AG04449 (cell line): ENCODE measurements around the gene FKBP2.

Source experiments
- CTCF ChIA-PET: fragments of 350-600 bp; formaldehyde crosslinking; extraction: SDS; loops from one replicate; lab custom pipeline; 2021; ENCODE audit warnings: antibody characterized with exemption; lab: Yijun Ruan, JAX
- POLR2A ChIA-PET: fragments of 400-600, 350-600 bp; formaldehyde crosslinking; extraction: SDS; loops from one replicate; lab custom pipeline; 2020; ENCODE audit warnings: antibody characterized with exemption, inconsistent platforms; lab: Yijun Ruan, JAX
- DNase-seq: peaks from one replicate; pipeline ENCODE4 v3.0.0-alpha.2; 2010; ENCODE audit warnings: low read depth, low spot score
- H3K4me3 ChIP-seq: 2 replicates; pipeline ENCODE4 v1.5.1; 2011; ENCODE audit warnings: low read depth, mild to moderate bottlenecking, control low read depth, low read length
- TF ChIP-seq, protein P1 (sequence below): IDR thresholded peaks from one replicate; pipeline ENCODE4 v1.5.1; 2011; ENCODE audit warnings: mild to moderate bottlenecking, moderate library complexity, low read length, control low read depth, inconsistent platforms; ENCODE audit not compliant: insufficient read depth; ENCODE audit errors: missing control alignments

Gene FKBP2

GRCh38 chr11:64263021-64263946 lies 22.4 kb downstream of the FKBP2 start:
- ChIA-PET CTCF (interaction anchor here (0.9 to 15.2 kb wide), 6 partner anchors 15 to 91 kb away, joined by 3 to 224 read pairs (median 4); partner anchors contain the start of genes NUDT22, PLCB3, PPP1R14B and TRPT1), POLR2A (interaction anchor here (0.6 to 3.2 kb wide), 3 partner anchors 11 to 76 kb away, joined by 3 to 15 read pairs (median 3); partner anchors contain the start of gene PLCB3)
- DNase-seq: no peak
- TF ChIP-seq, protein P1, sequence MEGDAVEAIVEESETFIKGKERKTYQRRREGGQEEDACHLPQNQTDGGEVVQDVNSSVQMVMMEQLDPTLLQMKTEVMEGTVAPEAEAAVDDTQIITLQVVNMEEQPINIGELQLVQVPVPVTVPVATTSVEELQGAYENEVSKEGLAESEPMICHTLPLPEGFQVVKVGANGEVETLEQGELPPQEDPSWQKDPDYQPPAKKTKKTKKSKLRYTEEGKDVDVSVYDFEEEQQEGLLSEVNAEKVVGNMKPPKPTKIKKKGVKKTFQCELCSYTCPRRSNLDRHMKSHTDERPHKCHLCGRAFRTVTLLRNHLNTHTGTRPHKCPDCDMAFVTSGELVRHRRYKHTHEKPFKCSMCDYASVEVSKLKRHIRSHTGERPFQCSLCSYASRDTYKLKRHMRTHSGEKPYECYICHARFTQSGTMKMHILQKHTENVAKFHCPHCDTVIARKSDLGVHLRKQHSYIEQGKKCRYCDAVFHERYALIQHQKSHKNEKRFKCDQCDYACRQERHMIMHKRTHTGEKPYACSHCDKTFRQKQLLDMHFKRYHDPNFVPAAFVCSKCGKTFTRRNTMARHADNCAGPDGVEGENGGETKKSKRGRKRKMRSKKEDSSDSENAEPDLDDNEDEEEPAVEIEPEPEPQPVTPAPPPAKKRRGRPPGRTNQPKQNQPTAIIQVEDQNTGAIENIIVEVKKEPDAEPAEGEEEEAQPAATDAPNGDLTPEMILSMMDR: no peak
- H3K4me3 ChIP-seq: no peak overlapping the region

GRCh38 chr11:64263947-64264317 lies 23.0 kb downstream of the FKBP2 start:
- ChIA-PET CTCF (interaction anchor here (1.3 to 15.2 kb wide), 6 partner anchors 10 to 91 kb away, joined by 4 to 224 read pairs (median 8); partner anchors contain the start of genes PLCB3 and PPP1R14B), POLR2A (interaction anchor here (1.1 to 3.2 kb wide), 2 partner anchors 12 to 23 kb away, joined by 4 to 15 read pairs; partner anchors contain the start of genes FKBP2 and PLCB3)
- DNase-seq: no peak
- TF ChIP-seq, protein P1: no peak
- H3K4me3 ChIP-seq: no peak overlapping the region

DNA sequence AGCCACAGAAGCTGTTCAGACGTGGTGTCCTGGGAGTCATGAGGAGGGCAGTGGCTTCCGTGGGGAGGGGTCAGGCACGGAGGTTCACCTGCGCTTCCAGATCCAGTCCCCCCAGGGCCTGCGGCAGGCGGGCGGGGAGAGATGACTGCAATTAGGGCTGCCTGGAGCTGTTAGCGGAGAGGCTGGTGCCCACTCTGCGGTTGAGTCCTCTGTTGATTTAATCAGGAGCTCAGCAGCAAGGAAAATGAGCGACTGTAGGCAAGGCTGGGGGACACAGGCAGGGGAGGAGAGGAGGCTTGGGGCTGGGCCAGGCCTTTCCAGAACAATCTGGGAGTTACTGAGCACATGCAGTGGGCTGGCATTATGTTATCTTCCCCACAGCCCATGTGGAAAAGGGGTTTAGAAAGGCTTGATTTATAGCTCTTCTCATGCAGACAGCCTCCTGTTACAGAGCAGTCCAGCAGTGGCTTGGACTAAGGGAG lies 23.5 kb downstream of the FKBP2 start:
- H3K4me3 ChIP-seq: no peak overlapping the region
- POLR2A ChIA-PET: interaction anchor here (0.7 to 3.2 kb wide), 3 partner anchors 12 to 405 kb away, joined by 3 to 15 read pairs (median 4); partner anchors contain the start of genes FKBP2 and PLCB3
- TF ChIP-seq, protein P1: no peak
- CTCF ChIA-PET: interaction anchor here (1.3 to 15.2 kb wide), 6 partner anchors 10 to 90 kb away, joined by 4 to 224 read pairs (median 8); partner anchors contain the start of genes PLCB3 and PPP1R14B
- no peak for DNase-seq

GRCh38 chr11:64265176-64266160 lies 24.6 kb downstream of the FKBP2 start:
- ChIA-PET CTCF (interaction anchor here (1.5 to 15.2 kb wide), 5 partner anchors 12 to 61 kb away, joined by 4 to 224 read pairs (median 9); partner anchors contain the start of genes PLCB3 and PPP1R14B), POLR2A (interaction anchor here (3.2 kb wide), 1 partner anchor 13 kb away, joined by 15 read pairs; the partner anchor contains the start of gene PLCB3)
- no peak for DNase-seq
- no peak overlapping the region for H3K4me3 ChIP-seq
- TF ChIP-seq, protein P1: no peak

DNA sequence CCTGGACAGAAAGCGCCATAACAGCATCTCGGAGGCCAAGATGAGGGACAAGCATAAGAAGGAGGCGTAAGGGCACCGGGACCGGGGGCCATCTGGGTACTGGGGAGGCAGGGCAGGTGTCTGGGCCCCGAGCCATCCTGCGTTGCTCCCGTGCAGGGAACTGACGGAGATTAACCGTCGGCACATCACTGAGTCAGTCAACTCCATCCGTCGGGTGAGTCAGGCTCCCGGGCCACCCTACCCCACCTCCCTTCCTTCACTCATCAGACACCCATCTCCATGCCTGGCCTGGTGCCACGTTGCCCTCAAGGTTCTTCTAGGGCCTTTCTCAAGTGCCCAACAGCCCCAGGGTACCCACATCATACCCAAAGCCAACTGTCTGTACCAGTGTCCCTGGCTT lies 25.4 kb downstream of the FKBP2 start:
- no peak for DNase-seq
- POLR2A ChIA-PET: no interaction called here
- TF ChIP-seq, protein P1: no peak
- CTCF ChIA-PET: interaction anchor here (2.4 to 15.2 kb wide), 3 partner anchors 12 to 36 kb away, joined by 8 to 224 read pairs (median 107); partner anchors contain the start of genes CATSPERZ, PLCB3 and PPP1R14B
- H3K4me3 ChIP-seq: no peak overlapping the region
